Tibial artery (tissue), 4 donors: ENCODE results near the gene ITGA7.
A peak's percentile ranks its signal among the peaks of the same experiment; 100 is the strongest.

Experiments
- DNase-seq, 2 donors: peaks; one replicate each; pipeline ENCODE4 v3.0.0-alpha.2; 2019
- H3K27ac ChIP-seq, 2 donors: fragments of 200-600 bp; sonication (generic) in 1 of 2; 1 replicate in 1 of 2; 2 replicates in 1 of 2; pipeline ENCODE4 v1.5.1; 2018 to 2019; ENCODE audit warnings: mild to moderate bottlenecking in 1 of 2
- H3K27me3 ChIP-seq, 2 donors: fragments of 200-600 bp; sonication (generic) in 1 of 2; one replicate each; pipeline versions ENCODE4 v1.5.1 to v1.6.0; 2016 to 2019
- H3K36me3 ChIP-seq, 3 donors: fragments of 200-600 bp; sonication (generic) in 2 of 3; one replicate each; pipeline ENCODE4 v1.5.1; 2016 to 2019; ENCODE audit warnings: mild to moderate bottlenecking in 2 of 3
- H3K4me1 ChIP-seq, 4 donors: fragments of 200-600 bp; sonication (generic) in 2 of 4; 1 replicate in 3 of 4; 2 replicates in 1 of 4; pipeline ENCODE4 v1.5.1; 2016 to 2019
- H3K4me3 ChIP-seq, 2 donors: fragments of 200-600 bp; sonication (generic) in 1 of 2; 1 replicate in 1 of 2; 2 replicates in 1 of 2; pipeline ENCODE4 v1.5.1; 2018 to 2019; ENCODE audit warnings: mild to moderate bottlenecking in 2 of 2
- H3K9me3 ChIP-seq, 3 donors: fragments of 200-600 bp; sonication (generic) in 1 of 3; one replicate each; pipeline ENCODE4 v1.5.1; 2016 to 2019
- intact Hi-C: fragments of 100-400 bp; cut with DNase I; formaldehyde crosslinking; loops from one replicate; pipeline ENCODE4 v1.15.0; 2023; ENCODE audit warnings: low total_unique reads
- TF ChIP-seq, protein P1 (sequence below), 2 experiments: fragments of 200-600 bp in 1 of 2; fragments of 450-650 bp in 1 of 2; IDR thresholded peaks; one replicate each; pipeline ENCODE4 v1.5.1; 2017 to 2019; ENCODE audit warnings: antibody characterized with exemption in 2 of 2, mild to moderate bottlenecking in 1 of 2, moderate library complexity in 1 of 2

Gene ITGA7

DNA sequence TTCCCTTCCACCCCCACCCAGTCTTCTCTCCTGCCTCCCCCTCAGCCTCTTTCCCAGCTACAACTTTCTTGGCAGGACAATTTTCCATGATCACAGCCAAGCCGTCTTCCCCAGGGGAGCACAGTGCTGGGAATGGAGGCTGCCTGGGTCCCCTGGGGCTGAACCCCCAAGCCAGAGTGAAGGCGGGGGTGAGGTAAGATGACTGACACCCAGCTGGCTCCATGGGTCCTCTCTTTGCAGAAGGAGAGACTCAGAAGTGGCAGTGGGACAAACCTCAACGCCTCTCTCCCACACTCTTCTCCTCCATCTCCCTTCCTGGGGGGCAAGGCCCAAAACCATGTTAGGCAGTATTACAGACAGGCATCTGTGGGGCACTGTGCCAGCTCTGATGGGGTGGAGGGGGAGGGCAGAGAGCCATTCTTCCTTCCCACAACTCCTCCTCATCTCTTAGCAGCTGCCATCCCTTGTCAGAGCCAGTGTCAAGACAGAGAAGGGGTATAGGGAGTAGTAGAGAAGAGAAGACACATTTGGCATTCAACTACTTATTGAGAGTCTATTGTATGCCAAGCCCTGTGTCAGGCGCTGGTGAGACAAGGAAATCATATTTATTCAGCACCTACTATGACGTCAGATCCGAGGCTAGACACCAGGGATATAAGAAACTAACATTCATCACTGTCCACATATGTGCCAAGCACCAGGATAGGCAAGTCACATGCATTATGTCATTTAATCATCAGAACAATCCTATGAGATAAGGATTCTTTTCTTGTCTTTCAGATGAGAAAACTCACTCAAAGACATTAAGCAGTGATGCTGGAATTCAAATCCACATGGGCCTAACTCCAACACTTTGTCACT is 3.6 kb downstream of the ITGA7 start:
- Histone ChIP-seq H3K27me3 (no peaks in the 10 kb centered on the region), H3K9me3 (no peaks in the 10 kb centered on the region), H3K4me3 (peak overlapping the region; percentile 94 to 96), H3K4me1 (peaks cover 0 to 74% (median 56%) of the 10 kb centered on the region in 4 donors), H3K27ac (peak overlapping the region; percentile 96 to 98), H3K36me3 (peaks cover 4 to 14% (median 6%) of the 10 kb centered on the region in 3 donors)
- peak; percentile 66 to 91 for DNase-seq
- intact Hi-C loops, result no loop called here
- TF ChIP-seq, protein P1, sequence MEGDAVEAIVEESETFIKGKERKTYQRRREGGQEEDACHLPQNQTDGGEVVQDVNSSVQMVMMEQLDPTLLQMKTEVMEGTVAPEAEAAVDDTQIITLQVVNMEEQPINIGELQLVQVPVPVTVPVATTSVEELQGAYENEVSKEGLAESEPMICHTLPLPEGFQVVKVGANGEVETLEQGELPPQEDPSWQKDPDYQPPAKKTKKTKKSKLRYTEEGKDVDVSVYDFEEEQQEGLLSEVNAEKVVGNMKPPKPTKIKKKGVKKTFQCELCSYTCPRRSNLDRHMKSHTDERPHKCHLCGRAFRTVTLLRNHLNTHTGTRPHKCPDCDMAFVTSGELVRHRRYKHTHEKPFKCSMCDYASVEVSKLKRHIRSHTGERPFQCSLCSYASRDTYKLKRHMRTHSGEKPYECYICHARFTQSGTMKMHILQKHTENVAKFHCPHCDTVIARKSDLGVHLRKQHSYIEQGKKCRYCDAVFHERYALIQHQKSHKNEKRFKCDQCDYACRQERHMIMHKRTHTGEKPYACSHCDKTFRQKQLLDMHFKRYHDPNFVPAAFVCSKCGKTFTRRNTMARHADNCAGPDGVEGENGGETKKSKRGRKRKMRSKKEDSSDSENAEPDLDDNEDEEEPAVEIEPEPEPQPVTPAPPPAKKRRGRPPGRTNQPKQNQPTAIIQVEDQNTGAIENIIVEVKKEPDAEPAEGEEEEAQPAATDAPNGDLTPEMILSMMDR (IDR thresholded peaks at IDR 0.05), result no peak

DNA sequence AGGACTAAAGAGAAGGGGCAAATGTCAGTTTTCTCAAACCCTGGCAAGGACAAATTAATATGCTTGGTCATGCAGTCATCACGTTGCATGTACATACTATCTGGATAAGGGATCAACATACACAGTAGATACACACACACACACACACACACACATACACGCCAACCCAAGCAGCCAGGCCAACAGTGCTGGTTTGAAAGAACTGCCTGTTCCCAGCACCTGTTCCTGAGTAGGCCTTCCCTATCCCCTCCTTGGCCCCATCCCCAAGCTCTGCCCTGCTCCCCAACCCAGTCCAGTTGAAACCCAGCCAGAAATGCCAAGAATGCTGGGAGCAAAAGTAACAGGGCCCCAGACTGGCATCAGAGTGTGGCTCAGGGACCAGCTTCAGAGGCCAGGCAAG is 4.4 kb downstream of the ITGA7 start:
- H3K27ac ChIP-seq, result peak overlapping the region; percentile 96 to 98
- H3K4me3 ChIP-seq, result peak overlapping the region; percentile 94 to 96

DNA sequence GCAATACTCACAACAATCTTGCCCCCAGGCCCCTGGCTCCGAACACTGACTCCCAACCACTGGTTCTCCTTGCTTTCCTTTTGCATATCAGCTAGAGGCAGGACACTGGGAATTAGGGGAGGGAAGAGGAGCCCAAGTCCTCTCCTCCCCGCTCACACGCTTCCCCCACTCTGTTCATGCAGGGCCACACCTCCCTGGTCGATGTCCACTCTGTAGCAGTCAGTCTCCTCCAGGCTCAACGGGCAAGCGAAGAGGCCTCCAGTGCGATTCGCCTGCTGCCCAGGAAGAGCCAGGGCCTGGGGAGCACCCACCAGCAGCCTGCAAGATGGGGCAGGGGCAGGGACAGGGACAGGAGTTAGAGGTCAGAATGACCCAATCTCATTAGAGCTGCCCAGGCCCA is 4.8 kb downstream of the ITGA7 start:
- intact Hi-C loops, result no loop called here
- Histone ChIP-seq H3K27me3 (no peaks in the 10 kb centered on the region), H3K4me3 (peak overlapping the region; percentile 94 to 96), H3K4me1 (peaks cover 0 to 70% (median 47%) of the 10 kb centered on the region in 4 donors), H3K9me3 (no peaks in the 10 kb centered on the region), H3K36me3 (peaks cover 4 to 25% (median 19%) of the 10 kb centered on the region in 3 donors), H3K27ac (peak overlapping the region; percentile 96 to 98)
- DNase-seq, result no peak
- TF ChIP-seq, protein P1 (IDR thresholded peaks at IDR 0.05), result no peak

More for the DNA sequence above, 4.4 kb downstream of the ITGA7 start:
- intact Hi-C loops, result no loop called here
- TF ChIP-seq, protein P1 (IDR thresholded peaks at IDR 0.05), result no peak
- peak; percentile 59 to 92 for DNase-seq
- H3K27me3 ChIP-seq, result no peaks in the 10 kb centered on the region
- H3K4me1 ChIP-seq, result peaks cover 0 to 74% (median 48%) of the 10 kb centered on the region in 4 donors
- H3K36me3 ChIP-seq, result peaks cover 4 to 21% (median 14%) of the 10 kb centered on the region in 3 donors
- no peaks in the 10 kb centered on the region for H3K9me3 ChIP-seq

DNA sequence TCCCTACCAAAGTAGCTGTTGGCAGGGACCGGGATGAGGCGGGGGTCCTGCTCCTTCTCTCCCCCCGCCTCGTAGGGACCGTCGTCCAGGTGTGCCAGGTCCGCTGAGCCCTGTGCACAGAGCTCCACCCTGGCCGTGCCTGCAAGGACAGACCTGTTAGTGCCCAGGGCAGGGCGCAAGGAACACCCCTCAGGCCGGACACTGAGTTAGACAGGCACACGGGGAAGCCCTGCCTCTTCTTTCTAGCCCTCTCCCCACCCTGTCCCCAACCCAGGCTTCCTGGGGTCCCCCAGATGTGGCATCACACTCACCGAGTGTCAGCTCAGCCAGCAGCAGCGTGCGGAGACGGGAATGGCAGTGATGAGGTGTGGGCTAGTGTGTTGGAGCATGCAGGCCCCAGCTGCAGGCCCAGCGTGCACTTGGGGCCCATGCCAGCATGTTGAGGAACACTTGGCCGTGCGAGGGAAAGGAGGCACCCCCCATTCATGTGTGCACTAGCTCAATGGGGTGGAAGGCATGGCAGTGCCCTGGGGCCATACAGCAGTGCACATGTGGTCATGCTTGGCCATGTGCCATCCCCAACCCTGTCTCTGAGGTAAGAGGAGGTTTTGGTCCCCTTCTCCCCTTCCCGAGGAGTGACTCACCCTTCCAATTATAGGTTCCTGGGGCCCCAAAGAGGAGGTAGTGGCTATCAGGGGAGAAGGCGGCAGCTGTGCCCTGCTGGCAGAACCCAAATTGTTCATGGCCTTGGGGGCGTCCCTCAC is 7.3 kb downstream of the ITGA7 start:
- intact Hi-C loops, result no loop called here
- TF ChIP-seq, protein P1 (IDR thresholded peaks at IDR 0.05), result no peak
- peak overlapping the region; percentile 38 to 98 for H3K27ac ChIP-seq
- DNase-seq, result peak in 1 of 2 donors; percentile 82
- no peaks in the 10 kb centered on the region for H3K27me3 ChIP-seq
- H3K4me3 ChIP-seq, result peak overlapping the region in 1 of 2 donors; percentile 11
- peaks cover 0 to 70% (median 45%) of the 10 kb centered on the region in 4 donors for H3K4me1 ChIP-seq
- no peaks in the 10 kb centered on the region for H3K9me3 ChIP-seq
- H3K36me3 ChIP-seq, result peaks cover 28 to 50% (median 43%) of the 10 kb centered on the region in 3 donors

DNA sequence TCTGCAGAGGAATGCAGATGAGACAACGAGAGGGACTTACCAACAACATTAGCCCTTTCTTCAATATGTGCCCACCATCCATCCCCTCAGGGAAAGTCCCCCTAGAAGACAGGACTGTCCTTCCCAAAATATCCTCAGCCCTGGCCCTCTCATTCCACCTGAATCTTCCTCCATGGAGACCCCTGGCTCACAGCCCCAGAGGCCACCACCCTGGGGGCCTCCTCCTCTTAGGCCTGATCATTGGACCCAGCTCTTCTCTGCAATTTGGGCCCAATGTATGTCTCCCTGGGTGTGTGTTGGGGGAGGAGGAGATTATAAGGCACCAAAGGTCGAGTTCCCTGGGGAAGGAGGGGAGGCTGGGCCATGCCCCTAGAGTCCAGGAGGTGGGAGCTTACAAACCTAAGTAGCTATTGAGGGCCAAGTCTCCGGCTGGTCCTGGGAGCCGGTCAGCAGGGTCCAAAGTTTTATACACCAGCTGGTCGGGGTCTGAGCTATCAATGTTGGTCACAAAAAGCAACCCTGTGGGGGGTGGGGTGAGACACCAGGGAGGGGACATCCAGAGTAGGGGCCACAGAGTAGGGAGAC is 8.1 kb downstream of the ITGA7 start:
- DNase-seq, result peak in 1 of 2 donors; percentile 61
- Histone ChIP-seq H3K4me1 (peaks cover 0 to 63% (median 43%) of the 10 kb centered on the region in 4 donors), H3K36me3 (peaks cover 35 to 58% (median 52%) of the 10 kb centered on the region in 3 donors), H3K4me3 (no peak overlapping the region), H3K27me3 (no peaks in the 10 kb centered on the region), H3K27ac (peak overlapping the region; percentile 38 to 98), H3K9me3 (no peaks in the 10 kb centered on the region)
- TF ChIP-seq, protein P1 (IDR thresholded peaks at IDR 0.05), result no peak
- intact Hi-C loops, result no loop called here
